Prostate gland (tissue), 2 donors: ENCODE data around the gene ADAMTS2.

Source experiments
- CTCF ChIP-seq, 4 experiments: fragments of 200-600 bp in 2 of 4; fragments of 450-650 bp in 2 of 4; sonication (generic) in 2 of 4; IDR thresholded peaks; 1 replicate in 3 of 4; 2 replicates in 1 of 4; pipeline ENCODE4 v1.5.1; 2016 to 2019; ENCODE audit warnings: antibody characterized with exemption in 4 of 4, mild to moderate bottlenecking in 2 of 4, moderate library complexity in 2 of 4
- POLR2AphosphoS5 ChIP-seq: sonication (generic); formaldehyde crosslinking; IDR thresholded peaks from one replicate; pipeline ENCODE4 v1.6.1; 2017; ENCODE audit warnings: antibody characterized with exemption

- TF ChIP-seq POLR2AphosphoS5 (no peak), CTCF (IDR thresholded peaks at IDR 0.05) (no peak)
Measured at GRCh38 chr5:179190851-179191505, 154.3 kb downstream of the ADAMTS2 start.
